ENCODE data around the gene AJM1. TPM values are rescaled to one million over a fixed set of nuclear protein-coding genes. Genes with fewer than 3 reads are reported as not detected.

Gene AJM1
- total and polyA plus RNA-seq, 2 experiments from 2014 or later, result 2.0 to 7.7 TPM

- Histone ChIP-seq H3K4me1 (ENCODE audit: insufficient read depth) (no peaks in the 10 kb centered on the region), H3K4me2 (no peak overlapping the region), H3K79me2 (no peaks in the 10 kb centered on the region), H4K20me1 (ENCODE audit: insufficient read depth, poor library complexity, severe bottlenecking) (no peaks in the 10 kb centered on the region), H2AFZ (no peak overlapping the region), H3K9me3 (ENCODE audit: low read depth) (no peaks in the 10 kb centered on the region), H3K36me3 (replicated peaks; ENCODE audit: insufficient read depth, low read depth) (no peaks in the 10 kb centered on the region), H3K27ac (no peak overlapping the region), H3K4me3 (no peak overlapping the region), H3K27me3 (no peaks in the 10 kb centered on the region), H3K9me2 (replicated peaks; ENCODE audit: insufficient read depth) (no peaks in the 10 kb centered on the region)
- DNase-seq (ENCODE audit: low spot score), result no peak
- TF ChIP-seq EZH2phosphoT487 (IDR thresholded peaks at IDR 0.05; ENCODE audit: low read depth, severe bottlenecking, unreplicated experiment) (no peak), CTCF (IDR thresholded peaks at IDR 0.05; ENCODE audit: poor library complexity) (no peak), EZH2 (IDR thresholded peaks at IDR 0.05; ENCODE audit: borderline replicate concordance) (no peak)
- 96% methylated on average over 31 of the region's 31 CpGs for WGBS (ENCODE audit: low lambda C conversion rate, missing lambda C conversion rate)
Measured at GRCh38 chr9:136828474-136829140, 13.7 kb upstream of the AJM1 start.

GRCh38 chr9:136829412-136829811, 12.9 kb upstream of the AJM1 start:
- Histone ChIP-seq H3K79me2 (no peaks in the 10 kb centered on the region), H4K20me1 (ENCODE audit: insufficient read depth, poor library complexity, severe bottlenecking) (no peaks in the 10 kb centered on the region), H3K4me3 (no peak overlapping the region), H2AFZ (no peak overlapping the region), H3K36me3 (replicated peaks; ENCODE audit: insufficient read depth, low read depth) (no peaks in the 10 kb centered on the region), H3K4me1 (ENCODE audit: insufficient read depth) (no peaks in the 10 kb centered on the region), H3K27me3 (no peaks in the 10 kb centered on the region), H3K27ac (no peak overlapping the region), H3K9me3 (ENCODE audit: low read depth) (no peaks in the 10 kb centered on the region), H3K4me2 (no peak overlapping the region), H3K9me2 (replicated peaks; ENCODE audit: insufficient read depth) (no peaks in the 10 kb centered on the region)
- TF ChIP-seq EZH2phosphoT487 (IDR thresholded peaks at IDR 0.05; ENCODE audit: low read depth, severe bottlenecking, unreplicated experiment) (no peak), EZH2 (IDR thresholded peaks at IDR 0.05; ENCODE audit: borderline replicate concordance) (no peak), CTCF (IDR thresholded peaks at IDR 0.05; ENCODE audit: poor library complexity) (no peak)
- 96% methylated on average over 14 of the region's 14 CpGs for WGBS (ENCODE audit: low lambda C conversion rate, missing lambda C conversion rate)
- no peak for DNase-seq (ENCODE audit: low spot score)

- Histone ChIP-seq H3K4me3 (no peak overlapping the region), H3K79me2 (no peaks in the 10 kb centered on the region), H2AFZ (no peak overlapping the region), H3K4me1 (ENCODE audit: insufficient read depth) (no peaks in the 10 kb centered on the region), H3K36me3 (replicated peaks; ENCODE audit: insufficient read depth, low read depth) (no peaks in the 10 kb centered on the region), H3K4me2 (no peak overlapping the region), H3K9me2 (replicated peaks; ENCODE audit: insufficient read depth) (no peaks in the 10 kb centered on the region), H4K20me1 (ENCODE audit: insufficient read depth, poor library complexity, severe bottlenecking) (no peaks in the 10 kb centered on the region), H3K9me3 (ENCODE audit: low read depth) (no peaks in the 10 kb centered on the region), H3K27ac (no peak overlapping the region), H3K27me3 (no peaks in the 10 kb centered on the region)
- TF ChIP-seq EZH2 (IDR thresholded peaks at IDR 0.05; ENCODE audit: borderline replicate concordance), result no peak
- TF ChIP-seq CTCF (IDR thresholded peaks at IDR 0.05; ENCODE audit: poor library complexity), result no peak
- TF ChIP-seq EZH2phosphoT487 (IDR thresholded peaks at IDR 0.05; ENCODE audit: low read depth, severe bottlenecking, unreplicated experiment), result no peak
- DNase-seq (ENCODE audit: low spot score), result no peak
- WGBS (ENCODE audit: low lambda C conversion rate, missing lambda C conversion rate), result 96% methylated on average over 39 of the region's 41 CpGs
Measured at GRCh38 chr9:136829981-136830885, 12.0 kb upstream of the AJM1 start.

Measured in hepatocyte (in vitro differentiated cells).